ENCODE measurements around the gene ADIPOQ.
"Not testable (repeated sequence)": the region's sequence is repeated elsewhere in the genome, so short reads cannot be mapped to it uniquely, and the experiment has no call there.

DNA sequence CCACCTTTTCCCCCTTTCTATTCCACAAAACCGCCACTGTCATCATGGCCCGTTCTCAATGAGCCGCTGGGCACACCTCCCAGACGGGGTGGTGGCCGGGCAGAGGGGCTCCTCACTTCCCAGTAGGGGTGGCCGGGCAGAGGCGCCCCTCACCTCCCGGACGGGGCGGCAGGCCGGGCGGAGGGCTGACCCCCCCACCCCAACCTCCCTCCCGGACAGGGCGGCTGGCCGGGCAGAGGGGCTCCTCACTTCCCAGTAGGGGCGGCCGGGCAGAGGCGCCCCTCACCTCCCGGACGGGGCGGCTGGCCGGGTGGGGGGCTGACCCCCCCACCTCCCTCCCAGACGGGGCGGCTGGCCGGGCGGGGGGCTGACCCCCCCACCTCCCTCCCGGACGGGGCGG, 31.2 kb upstream of the ADIPOQ start:
- TF ChIP-seq, protein P1, sequence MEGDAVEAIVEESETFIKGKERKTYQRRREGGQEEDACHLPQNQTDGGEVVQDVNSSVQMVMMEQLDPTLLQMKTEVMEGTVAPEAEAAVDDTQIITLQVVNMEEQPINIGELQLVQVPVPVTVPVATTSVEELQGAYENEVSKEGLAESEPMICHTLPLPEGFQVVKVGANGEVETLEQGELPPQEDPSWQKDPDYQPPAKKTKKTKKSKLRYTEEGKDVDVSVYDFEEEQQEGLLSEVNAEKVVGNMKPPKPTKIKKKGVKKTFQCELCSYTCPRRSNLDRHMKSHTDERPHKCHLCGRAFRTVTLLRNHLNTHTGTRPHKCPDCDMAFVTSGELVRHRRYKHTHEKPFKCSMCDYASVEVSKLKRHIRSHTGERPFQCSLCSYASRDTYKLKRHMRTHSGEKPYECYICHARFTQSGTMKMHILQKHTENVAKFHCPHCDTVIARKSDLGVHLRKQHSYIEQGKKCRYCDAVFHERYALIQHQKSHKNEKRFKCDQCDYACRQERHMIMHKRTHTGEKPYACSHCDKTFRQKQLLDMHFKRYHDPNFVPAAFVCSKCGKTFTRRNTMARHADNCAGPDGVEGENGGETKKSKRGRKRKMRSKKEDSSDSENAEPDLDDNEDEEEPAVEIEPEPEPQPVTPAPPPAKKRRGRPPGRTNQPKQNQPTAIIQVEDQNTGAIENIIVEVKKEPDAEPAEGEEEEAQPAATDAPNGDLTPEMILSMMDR (IDR thresholded peaks at IDR 0.05): not testable (repeated sequence)
- TF ChIP-seq, protein P2, sequence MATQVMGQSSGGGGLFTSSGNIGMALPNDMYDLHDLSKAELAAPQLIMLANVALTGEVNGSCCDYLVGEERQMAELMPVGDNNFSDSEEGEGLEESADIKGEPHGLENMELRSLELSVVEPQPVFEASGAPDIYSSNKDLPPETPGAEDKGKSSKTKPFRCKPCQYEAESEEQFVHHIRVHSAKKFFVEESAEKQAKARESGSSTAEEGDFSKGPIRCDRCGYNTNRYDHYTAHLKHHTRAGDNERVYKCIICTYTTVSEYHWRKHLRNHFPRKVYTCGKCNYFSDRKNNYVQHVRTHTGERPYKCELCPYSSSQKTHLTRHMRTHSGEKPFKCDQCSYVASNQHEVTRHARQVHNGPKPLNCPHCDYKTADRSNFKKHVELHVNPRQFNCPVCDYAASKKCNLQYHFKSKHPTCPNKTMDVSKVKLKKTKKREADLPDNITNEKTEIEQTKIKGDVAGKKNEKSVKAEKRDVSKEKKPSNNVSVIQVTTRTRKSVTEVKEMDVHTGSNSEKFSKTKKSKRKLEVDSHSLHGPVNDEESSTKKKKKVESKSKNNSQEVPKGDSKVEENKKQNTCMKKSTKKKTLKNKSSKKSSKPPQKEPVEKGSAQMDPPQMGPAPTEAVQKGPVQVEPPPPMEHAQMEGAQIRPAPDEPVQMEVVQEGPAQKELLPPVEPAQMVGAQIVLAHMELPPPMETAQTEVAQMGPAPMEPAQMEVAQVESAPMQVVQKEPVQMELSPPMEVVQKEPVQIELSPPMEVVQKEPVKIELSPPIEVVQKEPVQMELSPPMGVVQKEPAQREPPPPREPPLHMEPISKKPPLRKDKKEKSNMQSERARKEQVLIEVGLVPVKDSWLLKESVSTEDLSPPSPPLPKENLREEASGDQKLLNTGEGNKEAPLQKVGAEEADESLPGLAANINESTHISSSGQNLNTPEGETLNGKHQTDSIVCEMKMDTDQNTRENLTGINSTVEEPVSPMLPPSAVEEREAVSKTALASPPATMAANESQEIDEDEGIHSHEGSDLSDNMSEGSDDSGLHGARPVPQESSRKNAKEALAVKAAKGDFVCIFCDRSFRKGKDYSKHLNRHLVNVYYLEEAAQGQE (IDR thresholded peaks at IDR 0.05; ENCODE audit: insufficient read depth in 1 of 2, low read depth in 2 of 2, low read length in 1 of 2): not testable (repeated sequence)

Data from Panc1 (cell line).